Natural killer cell (primary cell): ENCODE data around the gene ZNF488. TPM values are rescaled to one million over a fixed set of nuclear protein-coding genes. Genes with fewer than 3 reads are reported as not detected.

Experiments
- ATAC-seq, 3 donors: fragments of 150-1000 bp in 2 of 3; fragments of 200-7000 bp in 1 of 3; cut with Tn5 transposase; 1 replicate in 1 of 3; 2 replicates in 2 of 3; pipeline ENCODE4 v1.10.0; 2021; ENCODE audit warnings: mild to moderate bottlenecking in 2 of 3, moderate library complexity in 2 of 3
- DNase-seq, 2 donors: peaks; one replicate each; pipeline versions ENCODE4 v3.0.0 to v3.0.0-alpha.2; 2013 to 2021; ENCODE audit warnings: mixed read lengths in 1 of 2
- H3K27ac ChIP-seq: one replicate; pipeline ENCODE4 v1.5.1; 2013; ENCODE audit warnings: mild to moderate bottlenecking, low read length
- H3K27me3 ChIP-seq: one replicate; pipeline ENCODE4 v1.6.1; 2013; ENCODE audit warnings: low read length; ENCODE audit not compliant: control insufficient read depth, insufficient read depth
- H3K36me3 ChIP-seq: one replicate; pipeline ENCODE4 v1.6.1; 2013; ENCODE audit warnings: low read length; ENCODE audit not compliant: control insufficient read depth, insufficient read depth
- H3K4me1 ChIP-seq: one replicate; pipeline ENCODE4 v1.6.1; 2013; ENCODE audit warnings: low read length; ENCODE audit not compliant: control insufficient read depth, insufficient read depth
- H3K4me3 ChIP-seq: one replicate; pipeline ENCODE4 v1.5.1; 2013; ENCODE audit warnings: low read length
- H3K9me3 ChIP-seq: one replicate; pipeline ENCODE4 v1.6.1; 2013; ENCODE audit warnings: low read length; ENCODE audit not compliant: control insufficient read depth, insufficient read depth
- H3K27ac Mint-ChIP-seq, 2 donors: one replicate each; pipeline ENCODE4 v1.8.0; 2022; ENCODE audit warnings: mild to moderate bottlenecking in 2 of 2, mixed read lengths in 2 of 2, moderate library complexity in 1 of 2
- H3K27me3 Mint-ChIP-seq, 2 donors: one replicate each; pipeline ENCODE4 v1.8.0; 2022; ENCODE audit warnings: low read depth in 2 of 2, mixed read lengths in 2 of 2
- H3K36me3 Mint-ChIP-seq: one replicate; pipeline ENCODE4 v1.8.0; 2022; ENCODE audit warnings: mixed read lengths
- H3K4me1 Mint-ChIP-seq, 2 donors: one replicate each; pipeline ENCODE4 v1.8.0; 2022; ENCODE audit warnings: mixed read lengths in 2 of 2
- H3K4me3 Mint-ChIP-seq: one replicate; pipeline ENCODE4 v1.8.0; 2022; ENCODE audit warnings: mild to moderate bottlenecking, moderate library complexity, mixed read lengths
- H3K9me3 Mint-ChIP-seq, 2 donors: one replicate each; pipeline ENCODE4 v1.8.0; 2022; ENCODE audit warnings: mixed read lengths in 2 of 2
- CTCF ChIP-seq: fragments of 200-600 bp; IDR thresholded peaks from one replicate; pipeline ENCODE4 v1.8.0; 2022; ENCODE audit warnings: antibody characterized with exemption
- WGBS: methylation state at CpG from one replicate; pipeline ENCODE4 v1.1.7; 2013; ENCODE audit warnings: missing lambda C conversion rate; ENCODE audit not compliant: insufficient coverage; 5-methylcytosine and 5-hydroxymethylcytosine counted together
- intact Hi-C: fragments of 100-400 bp; cut with micrococcal nuclease; formaldehyde crosslinking; loops from one replicate; pipeline ENCODE4 v1.14.2; 2022
- total RNA-seq, 4 donors: library from RNA; stranded (reverse); fragments of 120-200 nt in 1 of 4; gene quantifications; one replicate each; pipeline versions ENCODE4 v1.2.3 to v1.2.4, GENCODE V29; 2013 to 2022

ZNF488 gene
- total RNA-seq, 3 donors from 2014 or later (not counting 1 experiment from before 2014, with no cell fraction given) = not detected

DNA sequence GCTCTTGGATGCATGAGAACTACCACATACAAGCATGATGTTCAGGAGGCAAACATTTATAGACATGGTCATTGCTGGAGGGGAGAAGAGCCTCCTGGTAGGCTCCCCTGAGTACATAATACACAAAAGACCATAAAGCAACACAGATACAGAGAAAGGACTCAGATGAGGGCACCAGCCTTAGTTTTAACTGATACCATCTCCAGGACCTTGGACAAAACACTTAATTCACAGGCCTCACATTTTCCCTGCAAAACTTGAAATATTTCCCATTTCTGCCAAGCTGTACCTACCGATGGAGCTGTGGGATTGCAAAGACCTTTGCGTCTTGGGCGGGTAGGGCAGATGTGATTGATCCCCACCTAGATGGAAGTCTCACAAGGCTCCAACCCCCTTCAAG lies 16.7 kb upstream of the ZNF488 start:
- no peaks in the 10 kb centered on the region for H3K27me3 ChIP-seq
- H3K27ac ChIP-seq = no peak overlapping the region
- Mint-ChIP-seq H3K9me3 (no peaks in the 10 kb centered on the region), H3K27me3 (peaks cover 14 to 22% of the 10 kb centered on the region in 2 donors), H3K4me3 (no peak overlapping the region), H3K27ac (no peak overlapping the region), H3K36me3 (no peaks in the 10 kb centered on the region), H3K4me1 (no peaks in the 10 kb centered on the region)
- DNase-seq (no peak), ATAC-seq (no peak)
- H3K4me1 ChIP-seq = no peaks in the 10 kb centered on the region
- no peaks in the 10 kb centered on the region for H3K36me3 ChIP-seq
- 94% methylated on average over 3 of the region's 3 CpGs for WGBS
- H3K9me3 ChIP-seq = no peaks in the 10 kb centered on the region
- H3K4me3 ChIP-seq = no peak overlapping the region
- TF ChIP-seq CTCF = no peak
- intact Hi-C loops = no loop called here

DNA sequence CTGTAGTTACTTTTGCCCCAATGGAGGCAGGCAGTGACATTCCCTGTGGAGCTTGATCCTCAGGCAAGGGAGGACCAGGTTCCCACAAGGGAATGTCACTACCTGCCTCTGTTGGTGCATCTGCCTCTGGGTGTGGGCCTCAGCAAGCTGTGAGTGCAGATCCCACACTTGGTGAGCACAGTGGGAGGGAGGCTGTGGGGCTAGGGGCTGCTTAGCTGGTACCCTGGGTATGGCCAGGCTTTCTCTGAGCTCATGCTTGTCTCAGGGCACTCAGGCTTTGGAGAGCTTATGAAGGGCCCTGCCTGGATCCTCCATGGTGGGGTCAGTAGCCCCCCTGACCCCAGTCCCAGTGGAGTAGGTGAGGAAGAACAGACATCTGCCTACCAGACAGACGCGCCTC lies 16.2 kb upstream of the ZNF488 start:
- intact Hi-C loops = no loop called here
- no peak for TF ChIP-seq CTCF
- Histone ChIP-seq H3K27ac (no peak overlapping the region), H3K36me3 (no peaks in the 10 kb centered on the region), H3K27me3 (no peaks in the 10 kb centered on the region), H3K9me3 (no peaks in the 10 kb centered on the region), H3K4me1 (no peaks in the 10 kb centered on the region), H3K4me3 (no peak overlapping the region)
- Mint-ChIP-seq H3K4me3 (no peak overlapping the region), H3K4me1 (no peaks in the 10 kb centered on the region), H3K9me3 (no peaks in the 10 kb centered on the region), H3K36me3 (no peaks in the 10 kb centered on the region), H3K27ac (no peak overlapping the region), H3K27me3 (peaks cover 19 to 26% of the 10 kb centered on the region in 2 donors)
- 94% methylated on average over 2 of the region's 2 CpGs for WGBS
- DNase-seq (no peak), ATAC-seq (no peak)

DNA sequence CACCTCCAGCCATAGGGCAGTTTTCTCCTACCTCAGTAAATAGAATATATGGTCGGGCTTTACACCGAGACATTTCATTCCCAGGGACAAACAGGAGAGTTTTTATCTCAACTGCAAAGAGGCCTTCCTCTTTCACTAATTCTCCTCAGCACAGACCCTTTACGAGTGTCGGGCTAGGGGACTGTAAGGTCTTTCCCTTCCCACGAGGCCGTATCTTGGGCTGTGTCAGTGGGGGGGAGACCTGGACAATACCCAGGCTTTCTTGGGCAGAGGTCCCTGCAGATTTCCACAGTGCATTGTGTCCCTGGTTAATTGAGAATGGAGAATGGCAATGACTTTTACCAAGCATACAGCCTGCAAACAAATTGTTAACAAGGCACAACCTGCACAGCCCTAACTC lies 13.2 kb upstream of the ZNF488 start:
- Histone ChIP-seq H3K4me1 (no peaks in the 10 kb centered on the region), H3K4me3 (no peak overlapping the region), H3K27ac (no peak overlapping the region), H3K27me3 (no peaks in the 10 kb centered on the region), H3K9me3 (no peaks in the 10 kb centered on the region), H3K36me3 (no peaks in the 10 kb centered on the region)
- WGBS = 89% methylated on average over 6 of the region's 6 CpGs
- intact Hi-C loops = no loop called here
- Mint-ChIP-seq H3K36me3 (no peaks in the 10 kb centered on the region), H3K9me3 (no peaks in the 10 kb centered on the region), H3K4me1 (no peaks in the 10 kb centered on the region), H3K27me3 (peaks cover 28 to 52% of the 10 kb centered on the region in 2 donors), H3K4me3 (no peak overlapping the region), H3K27ac (no peak overlapping the region)
- ATAC-seq (no peak), DNase-seq (no peak)
- TF ChIP-seq CTCF = no peak

DNA sequence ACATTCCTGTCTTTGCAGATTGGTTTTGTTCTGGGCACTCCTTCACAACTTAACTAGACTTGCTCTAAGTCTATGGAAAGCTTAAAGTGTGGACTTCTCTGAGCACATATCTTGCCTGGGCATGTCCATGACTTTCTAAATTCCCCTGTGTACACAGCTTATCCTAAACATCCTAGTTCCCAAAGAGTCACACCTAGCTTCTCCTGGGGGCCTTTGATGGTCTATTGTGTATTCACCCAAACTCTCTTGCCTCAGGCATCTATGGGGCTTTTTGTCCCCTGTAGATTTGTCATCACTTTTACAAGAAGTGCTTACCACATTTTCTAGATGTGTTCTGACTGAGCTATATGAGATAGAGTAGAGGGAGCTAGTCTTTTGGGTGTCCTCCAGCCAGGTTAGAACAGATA lies 12.2 kb upstream of the ZNF488 start:
- no peaks in the 10 kb centered on the region for H3K4me1 Mint-ChIP-seq
- H3K27ac Mint-ChIP-seq = no peak overlapping the region
- peaks cover 31 to 57% of the 10 kb centered on the region in 2 donors for H3K27me3 Mint-ChIP-seq
- Histone ChIP-seq H3K4me1 (no peaks in the 10 kb centered on the region), H3K36me3 (no peaks in the 10 kb centered on the region), H3K9me3 (no peaks in the 10 kb centered on the region), H3K27ac (no peak overlapping the region), H3K4me3 (no peak overlapping the region), H3K27me3 (no peaks in the 10 kb centered on the region)
- no peak for ATAC-seq
- no peaks in the 10 kb centered on the region for H3K36me3 Mint-ChIP-seq
- no peak overlapping the region for H3K4me3 Mint-ChIP-seq
- no peak for DNase-seq
- TF ChIP-seq CTCF = no peak
- intact Hi-C loops = no loop called here
- H3K9me3 Mint-ChIP-seq = no peaks in the 10 kb centered on the region
